ENCODE results near the gene MYL7. TPM values are rescaled to one million over a fixed set of nuclear protein-coding genes. Genes with fewer than 3 reads are reported as not detected.
"Not testable (repeated sequence)": the region's sequence is repeated elsewhere in the genome, so short reads cannot be mapped to it uniquely, and the experiment has no call there.

MYL7 gene, protein sequence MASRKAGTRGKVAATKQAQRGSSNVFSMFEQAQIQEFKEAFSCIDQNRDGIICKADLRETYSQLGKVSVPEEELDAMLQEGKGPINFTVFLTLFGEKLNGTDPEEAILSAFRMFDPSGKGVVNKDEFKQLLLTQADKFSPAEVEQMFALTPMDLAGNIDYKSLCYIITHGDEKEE
- 10 to 100 TPM in 1 of 10 donors, 1 to 10 TPM in 9; 2.4 to 11.2 (median 5.4) TPM for polyA plus RNA-seq (ENCODE audit: insufficient read length in 10 of 10)
- long read RNA-seq, donor 1, partial matches to known transcripts, result 0 of 1 reads
- long read RNA-seq, donor 1, other reads (novel, unspliced or antisense), result 0 of 1 reads
- long read RNA-seq, donor 2, partial matches to known transcripts, result 0 of 3 reads
- long read RNA-seq, donor 2, other reads (novel, unspliced or antisense), result 0 of 3 reads
- long read RNA-seq, donor 3, result 0 reads
- long read RNA-seq, donor 4, partial matches to known transcripts, result 0 of 2 reads
- long read RNA-seq, donor 4, other reads (novel, unspliced or antisense), result 0 of 2 reads
- long read RNA-seq, donor 5, partial matches to known transcripts, result 0 of 1 reads
- long read RNA-seq, donor 5, other reads (novel, unspliced or antisense), result 0 of 1 reads
- long read RNA-seq, donor 6, partial matches to known transcripts, result 0 of 2 reads
- long read RNA-seq, donor 6, other reads (novel, unspliced or antisense), result 0 of 2 reads
- long read RNA-seq, donor 7, partial matches to known transcripts, result 0 of 1 reads
- long read RNA-seq, donor 7, other reads (novel, unspliced or antisense), result 0 of 1 reads
- long read RNA-seq, donor 8, result 0 reads
- long read RNA-seq, donor 9, result 0 reads

DNA sequence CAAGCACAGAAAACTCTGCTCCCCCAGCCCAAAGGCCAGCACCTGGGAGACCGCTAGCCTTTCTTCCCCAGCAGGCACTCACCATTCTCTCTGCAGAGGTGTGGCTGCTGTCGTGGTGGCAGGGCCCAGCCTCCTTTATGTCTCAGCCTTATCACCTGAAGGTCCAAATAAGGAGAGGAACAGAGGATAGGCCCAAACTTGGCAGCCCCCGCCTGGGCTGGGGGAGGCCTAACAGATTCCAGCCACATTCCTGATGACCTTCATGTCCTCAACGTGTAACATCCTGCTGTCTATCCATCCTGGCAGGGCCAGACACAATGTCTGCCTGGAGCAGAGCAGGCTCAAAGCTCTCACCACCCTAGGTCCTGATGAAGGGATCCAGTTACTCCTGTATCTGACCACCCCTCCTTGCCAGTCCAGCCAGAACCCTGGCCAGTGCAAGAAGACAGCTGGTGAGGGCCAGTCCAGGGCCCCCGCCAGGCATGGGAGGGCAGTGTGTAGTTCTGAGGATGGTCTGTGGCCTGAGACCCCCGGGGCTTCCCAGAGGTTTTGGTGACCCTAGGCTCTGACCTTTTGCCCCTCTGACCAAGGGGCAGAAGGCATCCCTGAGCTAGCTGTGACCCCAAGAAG is at the start of gene MYL7:
TSS of gene MYL7 (minus strand) at position 112 of the 630 bp plus-strand sequence. CDS start at position 85, 27 bp downstream.
- DNase-seq, result no peak

DNA sequence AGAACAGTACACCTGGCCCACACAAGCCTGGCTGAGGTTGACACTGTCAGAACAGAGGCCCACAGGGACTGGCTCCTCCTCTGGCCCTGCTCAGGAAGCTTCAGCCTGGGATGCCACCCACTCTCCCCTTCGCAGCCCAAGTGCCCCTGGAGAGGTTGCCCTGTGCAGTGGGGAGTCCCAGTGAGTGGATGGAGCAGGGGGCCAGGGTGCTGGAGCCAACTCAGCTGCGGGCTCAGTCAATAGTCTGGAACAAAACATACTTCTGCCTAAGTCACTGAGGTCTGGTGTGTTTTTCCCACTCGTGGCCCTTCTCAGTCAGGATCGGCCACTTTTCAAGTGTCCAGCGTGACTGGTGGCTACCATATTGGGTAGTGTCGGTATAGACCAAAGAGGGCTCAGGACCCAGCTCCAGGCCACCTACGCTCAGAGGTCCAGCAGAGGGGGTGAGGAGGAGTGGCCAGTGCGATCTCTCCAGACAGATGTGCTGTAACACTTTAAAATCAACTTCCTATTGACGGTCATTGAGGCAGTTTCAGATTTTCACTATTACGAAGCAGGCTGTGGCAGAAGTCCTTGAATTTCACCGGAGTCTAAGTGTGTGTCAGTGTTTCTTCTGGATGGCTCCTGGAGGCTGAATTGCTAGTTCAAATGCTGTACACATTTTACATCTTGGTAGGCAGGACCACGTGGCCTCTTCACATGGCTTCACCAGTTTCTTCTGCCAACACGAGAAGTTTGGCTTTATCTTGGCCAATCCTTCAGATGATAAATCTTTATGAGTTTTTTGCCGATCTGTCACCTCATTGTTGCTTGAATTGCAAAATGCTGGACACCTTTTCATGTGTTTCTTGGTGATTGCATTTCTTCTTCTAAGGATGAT is 49.1 kb upstream of the MYL7 start:
- DNase-seq, result no peak

DNA sequence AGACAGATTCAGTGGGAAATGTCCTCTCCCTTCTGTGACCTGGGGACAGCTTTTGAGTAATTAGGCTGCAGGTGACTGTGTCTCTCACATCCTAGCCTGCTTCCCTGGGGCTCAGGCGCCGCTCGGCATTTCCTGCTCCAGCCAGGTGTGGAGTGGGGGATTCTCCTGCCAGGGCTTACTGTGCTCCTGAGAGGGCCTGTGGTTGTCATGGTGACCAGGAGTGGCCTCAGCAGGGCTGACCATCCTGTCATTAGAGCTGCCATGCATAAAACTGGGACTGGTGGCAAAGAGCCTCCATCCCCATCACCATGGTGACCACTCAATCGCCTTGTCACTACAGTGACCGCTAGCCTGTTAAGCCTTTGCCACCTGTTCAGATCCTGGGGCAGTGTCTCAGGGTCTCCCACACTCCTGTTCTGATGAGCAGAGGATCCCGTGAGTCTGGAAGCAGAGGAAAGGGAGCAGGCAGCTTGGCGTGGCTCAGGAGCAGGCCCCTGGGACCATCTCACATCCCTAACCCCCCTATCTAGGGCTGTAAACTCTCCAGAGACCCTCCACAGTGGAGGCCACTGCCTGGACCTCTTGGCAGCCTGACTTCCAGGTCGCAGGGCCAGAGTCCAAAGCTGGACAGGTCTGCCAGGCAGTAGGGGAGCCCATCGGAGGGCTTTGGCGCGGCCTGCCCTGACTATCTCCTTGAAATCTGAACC is 48.3 kb upstream of the MYL7 start, which contains the start of gene GCK:
TSS of gene GCK (minus strand) at position 154 of the 707 bp plus-strand sequence. CDS start 486 bp downstream, outside the sequence.
- no peak for DNase-seq

DNA sequence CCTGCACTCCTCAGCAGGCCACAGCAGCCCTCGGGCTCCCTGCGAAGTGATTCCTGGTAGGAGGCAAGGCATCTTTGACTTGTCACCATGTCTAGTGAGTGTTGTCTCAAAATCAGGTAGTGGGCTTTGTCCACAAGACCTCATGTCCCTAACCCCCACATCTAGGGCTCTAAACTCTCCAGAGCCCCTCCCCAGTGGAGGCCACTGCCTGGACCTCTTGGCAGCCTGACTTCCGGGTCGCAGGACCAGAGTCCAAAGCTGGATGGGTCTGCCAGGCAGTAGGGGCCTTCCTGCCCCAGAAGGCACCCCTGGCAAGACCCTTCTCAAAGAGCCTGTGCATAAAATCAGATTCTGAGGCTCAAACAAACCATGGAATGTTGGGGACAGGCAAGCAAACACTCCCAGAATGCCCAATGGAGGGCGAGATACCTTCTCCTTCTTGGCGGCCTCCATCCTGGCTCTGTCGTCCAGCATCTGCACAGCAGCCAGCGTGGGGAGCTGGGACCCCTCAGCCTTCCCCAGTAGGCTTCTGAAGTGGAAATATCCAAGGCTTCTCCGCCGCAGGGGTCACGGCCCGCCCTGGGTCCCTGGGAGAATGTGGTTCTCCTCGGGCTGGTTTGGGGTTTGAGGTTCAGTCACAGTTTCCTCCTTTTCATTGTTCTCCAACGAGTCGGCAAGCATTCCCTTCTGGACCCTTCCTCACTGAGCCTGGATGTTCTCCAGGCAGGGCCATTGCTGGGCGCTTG is 47.5 kb upstream of the MYL7 start:
- DNase-seq, result no peak

DNA sequence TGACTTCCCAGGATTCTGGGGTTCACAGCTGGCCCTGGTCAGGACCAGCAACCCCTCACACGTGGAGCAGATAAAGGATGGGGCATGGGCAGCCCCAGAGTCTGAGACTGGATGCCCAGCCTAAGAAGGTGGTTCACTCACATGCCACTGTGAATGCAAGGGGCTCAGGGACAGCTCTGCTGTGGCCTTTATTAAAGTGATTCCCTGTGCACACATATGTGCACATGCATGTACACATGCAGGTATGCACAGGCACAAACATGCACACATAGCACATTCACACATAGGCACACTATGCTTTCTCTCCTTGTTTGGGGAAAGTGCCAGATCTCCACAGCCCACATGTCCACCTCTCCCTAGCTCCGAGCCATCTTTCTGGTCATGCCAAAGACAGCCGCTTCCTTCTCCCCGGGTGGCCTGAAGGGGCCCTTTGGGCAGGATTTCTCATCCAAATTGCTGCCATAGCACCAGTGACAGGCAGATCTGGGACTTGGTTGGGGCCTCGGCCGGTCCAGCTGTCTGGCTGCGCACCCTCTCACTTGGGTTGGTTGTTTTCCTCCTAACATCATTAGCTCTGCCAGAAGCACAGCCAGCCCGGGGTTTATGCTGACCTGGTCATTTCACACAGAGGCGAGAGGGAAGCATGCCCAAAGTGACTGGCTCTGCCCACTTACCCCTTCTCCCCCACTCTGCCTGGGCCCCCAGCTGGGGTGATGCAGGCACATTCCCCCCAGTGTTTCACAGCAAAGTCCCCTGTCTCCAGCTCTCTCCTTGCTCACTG is 46.7 kb upstream of the MYL7 start:
- DNase-seq, result peak in 1 of 3 donors; percentile 25

DNA sequence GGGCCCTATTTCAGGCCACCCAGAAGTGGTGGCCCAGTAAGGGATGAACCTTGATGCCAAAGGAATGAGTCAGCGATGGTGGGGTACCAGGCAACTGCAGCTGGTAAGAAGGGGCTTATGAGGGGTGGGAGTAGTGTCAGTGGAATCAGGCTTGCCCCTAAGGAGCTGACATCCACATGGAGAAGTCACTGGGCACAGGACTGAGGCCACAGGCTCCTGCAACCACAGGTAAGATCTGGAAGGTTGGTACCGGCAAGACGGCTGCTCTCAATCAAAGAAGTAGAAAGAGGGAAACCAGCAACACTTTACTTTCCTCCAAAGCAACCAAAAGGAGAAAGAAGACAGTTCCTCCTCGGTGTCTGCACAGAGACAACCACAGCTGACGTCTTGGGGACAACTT is 45.6 kb upstream of the MYL7 start:
- DNase-seq, result no peak

DNA sequence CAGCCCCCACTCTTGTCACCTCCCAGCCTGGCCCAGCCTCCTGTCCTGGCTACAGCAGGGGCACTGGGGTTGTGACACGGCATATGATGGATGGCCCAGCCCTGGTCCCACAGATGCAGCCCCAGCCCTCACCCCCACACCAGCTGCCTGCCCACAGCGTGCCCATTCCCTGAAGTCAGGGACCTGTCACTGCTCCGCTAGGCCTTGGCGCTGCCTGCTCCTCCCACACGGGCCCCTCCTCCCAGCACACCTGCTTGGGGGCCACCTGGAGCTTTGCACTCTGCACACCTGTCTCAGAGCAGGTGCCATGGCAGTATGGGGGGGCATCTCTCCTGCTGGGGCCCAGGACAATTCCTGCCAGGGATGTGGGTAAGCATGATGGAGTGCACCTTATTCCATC is 44.6 kb upstream of the MYL7 start:
- no peak for DNase-seq

DNA sequence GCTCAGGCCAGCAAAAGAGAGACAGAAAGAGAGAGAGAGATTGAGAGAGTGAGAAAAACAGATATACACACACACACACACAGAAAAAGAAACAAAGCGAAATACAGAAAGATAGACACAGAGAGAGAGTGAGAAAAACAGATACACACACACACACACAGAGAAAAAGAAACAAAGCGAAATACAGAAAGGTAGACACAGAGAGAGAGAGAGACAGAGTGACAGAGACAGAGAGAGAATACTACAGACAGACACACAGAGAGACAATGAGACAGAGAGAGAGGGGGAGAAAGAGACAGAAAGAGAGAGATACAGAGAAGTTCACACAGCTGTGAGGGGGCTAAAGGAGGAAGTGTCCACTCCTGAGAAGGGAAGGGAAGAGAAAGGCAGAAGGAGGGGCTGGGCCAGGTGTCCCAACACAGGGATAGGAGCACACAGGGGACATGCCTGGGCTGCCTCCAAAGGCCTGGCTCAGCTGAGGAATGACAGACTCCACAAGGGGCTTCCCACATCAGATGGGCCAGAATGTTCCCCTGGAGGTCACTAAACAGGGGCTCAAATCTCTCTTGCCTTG is 43.8 kb upstream of the MYL7 start:
- no peak for DNase-seq

DNA sequence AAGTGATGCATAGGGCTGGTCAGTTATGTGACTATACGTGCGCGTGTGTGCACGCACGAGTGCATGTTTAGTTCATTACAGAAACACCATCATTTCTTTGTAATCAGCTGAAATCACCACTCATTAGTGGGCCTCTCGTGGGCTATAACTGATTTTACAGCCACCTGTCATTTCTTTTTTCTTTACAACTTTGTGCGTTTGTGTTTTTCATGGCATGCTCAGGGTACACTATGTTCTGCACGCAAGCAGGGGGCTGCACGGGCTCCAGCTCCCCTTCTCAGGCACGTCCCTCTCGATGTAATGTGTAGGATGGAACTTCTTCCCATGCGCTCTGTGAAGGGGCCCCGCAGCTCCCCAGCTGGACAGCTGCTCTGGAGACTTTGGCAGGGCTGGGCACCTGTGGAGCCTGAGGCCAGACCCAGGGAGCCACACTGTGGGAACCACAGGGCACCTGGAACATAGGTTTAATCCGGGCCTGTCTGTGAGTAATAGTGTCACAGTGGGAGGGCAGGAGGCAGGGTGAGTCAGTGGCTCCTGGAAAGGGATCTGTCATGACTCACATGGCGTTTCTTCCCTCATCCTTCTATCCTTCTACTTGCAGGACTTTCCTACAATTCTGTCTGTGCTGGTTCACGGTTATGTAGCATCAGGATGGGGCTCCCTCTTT is 43.2 kb upstream of the MYL7 start:
- peak; percentile 20 to 61 (median 54) for DNase-seq

DNA sequence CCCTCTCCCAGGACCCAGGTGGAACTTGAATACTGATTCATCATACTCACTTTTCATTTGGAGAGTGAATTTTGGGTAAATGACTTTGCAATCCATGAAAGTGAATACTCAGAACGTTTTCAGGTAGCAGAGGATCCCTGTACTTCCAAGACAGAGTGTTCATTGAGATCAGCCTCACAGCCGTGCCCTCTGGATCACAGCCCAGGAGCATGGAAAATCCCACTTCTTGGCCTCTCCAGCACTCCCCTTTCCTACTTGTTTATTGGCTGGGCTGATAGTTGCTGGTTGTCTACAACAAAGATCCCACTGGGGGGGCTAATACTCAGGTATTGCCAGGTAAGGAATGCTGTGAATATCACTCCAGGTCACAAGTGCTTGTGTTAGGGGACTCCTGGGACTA is 42.3 kb upstream of the MYL7 start:
- peak in 1 of 3 donors; percentile 31 for DNase-seq

DNA sequence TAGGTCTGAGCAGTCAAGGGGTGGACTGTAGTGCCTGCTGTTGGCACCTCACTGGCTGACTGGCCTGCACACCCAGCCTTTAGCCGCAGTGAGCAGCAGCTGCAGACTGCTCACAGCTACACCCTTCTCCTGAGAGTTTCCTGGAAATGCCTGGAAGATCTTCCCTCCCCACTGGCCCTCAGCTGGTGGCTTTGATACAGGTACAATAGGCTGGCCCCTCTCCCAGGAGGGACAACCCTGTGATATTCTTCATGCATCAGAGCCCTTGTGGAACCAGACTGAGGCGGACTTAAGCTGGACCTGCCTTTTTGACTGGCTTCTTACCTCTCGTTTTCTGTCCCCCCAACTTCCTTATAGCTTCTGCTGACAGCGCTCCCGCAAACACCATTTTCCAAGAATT is 41.7 kb upstream of the MYL7 start:
- no peak for DNase-seq

DNA sequence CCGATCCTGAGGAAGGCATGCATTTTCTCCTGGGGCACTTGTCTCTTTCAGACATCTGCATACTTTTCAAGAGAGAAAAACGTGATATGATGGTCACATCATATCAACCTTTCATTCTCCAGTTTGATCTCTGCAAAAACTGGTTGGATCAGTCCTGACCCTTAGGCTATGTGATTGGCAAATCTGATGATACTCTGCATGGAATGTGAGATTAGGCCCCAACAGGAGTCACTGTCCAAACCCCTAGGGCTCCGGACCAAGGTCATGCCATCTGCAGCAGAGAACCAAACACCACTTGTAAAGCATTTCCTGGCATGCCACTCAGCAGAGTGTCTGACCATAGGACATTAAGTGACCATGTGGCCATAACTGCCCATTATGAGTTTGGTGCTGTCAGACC is 39.5 kb upstream of the MYL7 start:
- DNase-seq, result no peak

DNA sequence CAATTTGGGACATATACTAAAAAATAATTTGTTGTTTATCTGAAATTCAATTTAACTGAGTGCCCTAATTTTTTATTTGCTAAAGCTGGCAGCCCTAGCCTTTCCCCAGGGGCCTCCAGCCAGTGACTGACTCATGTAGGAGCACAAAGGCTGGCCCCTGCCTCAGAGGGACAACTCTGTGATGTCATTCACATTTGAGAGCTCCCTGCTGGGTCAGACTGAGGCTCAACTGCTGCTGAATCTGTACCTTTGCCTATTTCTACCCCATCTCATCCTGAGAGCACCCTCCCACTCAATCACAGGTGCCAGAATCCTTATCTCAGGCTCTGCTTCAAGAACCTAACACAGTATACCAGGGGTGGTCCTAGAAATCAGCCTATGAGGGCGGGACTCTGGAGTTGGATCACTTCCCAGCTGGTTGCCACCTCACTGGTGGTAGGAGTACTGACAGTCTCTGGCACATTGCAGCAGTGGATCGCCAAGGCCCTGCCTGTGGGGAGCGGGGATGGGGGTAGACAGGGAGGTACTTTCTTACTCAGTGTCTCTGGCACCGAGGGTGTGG is 36.5 kb upstream of the MYL7 start:
- no peak for DNase-seq

DNA sequence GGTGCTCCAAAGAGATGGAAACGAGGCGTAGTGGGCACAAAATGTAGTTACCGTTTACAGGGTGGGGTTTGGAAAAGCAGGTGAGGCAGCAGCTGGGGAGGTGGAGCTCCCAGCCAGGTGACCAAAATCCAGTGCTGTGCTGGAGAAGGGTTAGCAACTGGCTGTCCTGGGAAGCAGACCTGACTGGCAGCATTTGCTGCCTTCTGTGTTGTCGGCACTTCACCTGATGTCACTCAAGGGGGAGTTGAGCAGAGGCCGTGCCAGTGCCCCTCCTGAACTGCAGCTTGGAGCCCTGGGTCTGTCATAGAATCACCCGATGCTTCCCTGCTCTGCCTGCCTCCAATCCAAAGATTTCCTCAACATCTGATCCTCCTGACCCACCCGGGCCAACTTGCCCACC is 35.4 kb upstream of the MYL7 start:
- DNase-seq, result no peak

DNA sequence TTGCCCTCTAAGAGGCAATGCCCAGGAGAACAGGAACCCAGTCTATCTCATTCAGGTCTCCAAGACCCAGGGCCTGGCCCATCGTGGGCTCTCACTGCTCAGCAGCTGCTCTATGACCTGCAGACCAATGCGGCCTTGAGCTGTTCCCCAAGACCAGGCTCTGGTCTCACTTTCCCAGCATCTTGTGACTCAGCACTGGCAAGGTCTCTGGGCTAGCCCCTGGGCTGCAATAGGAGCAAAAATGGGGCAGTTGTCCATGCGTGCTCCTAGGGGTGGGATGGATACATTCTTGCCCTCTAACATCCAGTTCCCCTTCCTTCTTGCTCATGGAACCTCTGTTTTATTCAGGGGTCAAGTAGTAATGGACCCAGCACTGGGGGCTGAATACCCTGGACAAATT is 34.6 kb upstream of the MYL7 start:
- no peak for DNase-seq

DNA sequence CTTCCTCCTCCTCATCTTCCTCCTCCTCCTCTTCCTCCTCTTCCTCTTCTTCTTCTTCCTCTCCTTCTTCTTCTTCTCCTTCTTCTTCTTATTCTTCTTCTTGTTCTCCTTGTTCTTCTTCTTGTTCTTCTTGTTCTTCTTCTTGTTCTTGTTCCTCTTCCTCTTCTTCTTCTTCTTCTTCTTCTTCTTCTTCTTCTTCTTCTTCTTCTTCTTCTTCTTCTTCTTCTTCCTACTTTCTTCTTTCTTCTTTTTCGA is 33.5 kb upstream of the MYL7 start:
- not testable (repeated sequence) for DNase-seq

DNA sequence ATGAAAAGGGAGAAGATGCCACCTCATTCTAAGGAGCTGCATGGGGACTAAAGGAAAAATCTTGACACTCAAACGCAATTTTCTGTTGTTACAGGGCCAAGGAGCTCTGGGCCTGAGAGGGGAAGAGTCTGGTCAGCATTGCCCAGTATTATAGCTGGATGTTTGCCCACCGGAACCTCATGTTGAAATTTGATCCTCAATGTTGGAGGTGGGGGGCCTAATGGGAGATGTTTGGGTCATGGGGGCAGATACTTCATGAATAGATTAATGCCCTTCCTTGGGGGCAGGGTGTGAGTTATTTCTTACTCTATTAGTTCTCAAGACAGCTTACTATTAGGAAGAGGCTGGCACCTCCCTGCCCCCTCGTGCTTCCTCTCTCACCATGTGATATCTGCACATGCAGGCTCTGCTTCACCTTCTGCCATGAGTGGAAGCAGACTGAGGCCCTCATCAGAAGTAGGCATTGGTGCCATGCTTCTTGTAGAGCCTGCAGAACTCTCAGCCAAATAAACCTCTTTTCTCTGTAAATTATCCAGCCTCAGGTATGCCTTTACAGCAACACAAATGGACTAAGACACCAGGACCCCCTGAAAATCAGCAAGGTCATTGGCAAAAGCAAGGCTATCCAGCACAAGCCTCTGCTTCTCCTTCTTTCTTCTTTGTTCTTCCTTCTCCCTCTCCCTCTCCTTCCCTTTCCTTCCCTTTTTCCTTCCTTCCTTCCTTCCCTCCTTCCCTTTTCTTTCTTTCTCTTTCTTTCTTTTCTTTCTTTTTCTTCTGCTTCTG is 33.0 kb upstream of the MYL7 start:
- DNase-seq, result no peak
